Measurements from ENCODE around the gene SORCS1. TPM values are rescaled to one million over a fixed set of nuclear protein-coding genes. Genes with fewer than 3 reads are reported as not detected.

SORCS1 gene
- polyA plus RNA-seq, 3 donors: 0.09 TPM; not detected in 2

- peaks cover 31% of the 10 kb centered on the region for H3K4me1 Mint-ChIP-seq
Observed at GRCh38 chr10:106955133-106955532, 209.4 kb downstream of the SORCS1 start.

GRCh38 chr10:106952033-106952432 is 212.5 kb downstream of the SORCS1 start:
- Histone ChIP-seq H3K79me2 (ENCODE audit: insufficient read depth, low read length) (no peaks in the 10 kb centered on the region), H3K36me3 (replicated peaks in 1 of 2; ENCODE audit: control insufficient read depth in 1 of 2, insufficient read depth in 2 of 2, low read length in 2 of 2) (no peaks in the 10 kb centered on the region), H3K9ac (ENCODE audit: insufficient read depth, low read length, poor library complexity, severe bottlenecking) (no peak overlapping the region), H2AFZ (ENCODE audit: insufficient read depth, low read depth, low read length, poor library complexity, severe bottlenecking) (no peak overlapping the region), H3K27me3 (ENCODE audit: control insufficient read depth in 2 of 2, insufficient read depth in 2 of 2, low read length in 2 of 2) (no peaks in the 10 kb centered on the region), H3K4me3 (replicated peaks in 1 of 3; ENCODE audit: low read depth in 2 of 3, low read length in 3 of 3) (no peak overlapping the region), H3K4me2 (replicated peaks; ENCODE audit: extremely low read depth, low read length, poor library complexity, severe bottlenecking) (no peak overlapping the region), H3K4me1 (ENCODE audit: control insufficient read depth in 1 of 2, insufficient read depth in 2 of 2, low read length in 2 of 2) (no peaks in the 10 kb centered on the region), H4K20me1 (ENCODE audit: insufficient read depth, low read length) (no peaks in the 10 kb centered on the region), H3K9me3 (replicated peaks in 1 of 2; ENCODE audit: control insufficient read depth in 1 of 2, insufficient read depth in 1 of 2, low read length in 2 of 2) (no peaks in the 10 kb centered on the region), H3K27ac (ENCODE audit: low read depth in 1 of 2, low read length in 2 of 2) (no peak overlapping the region)
- H3K36me3 Mint-ChIP-seq: no peaks in the 10 kb centered on the region
- TF ChIP-seq CTCF (IDR thresholded peaks at IDR 0.05): no peak
- WGBS (ENCODE audit: insufficient coverage): no CpG with 5 or more reads among the region's 1 CpG
- H3K27ac Mint-ChIP-seq: peak overlapping the region in 1 of 7 donors; percentile 77
- H3K4me1 Mint-ChIP-seq: peaks cover 2% of the 10 kb centered on the region
- H3K4me3 Mint-ChIP-seq: no peak overlapping the region
- peaks cover 0 to 3% (median 1%) of the 10 kb centered on the region in 3 donors for H3K27me3 Mint-ChIP-seq (ENCODE audit: low read depth in 3 of 3)
- no peak for DNase-seq
- intact Hi-C loops (cut with micrococcal nuclease): no loop called here
- peaks cover 0 to 12% (median 3%) of the 10 kb centered on the region in 7 donors for H3K9me3 Mint-ChIP-seq

More at GRCh38 chr10:106955133-106955532, 209.4 kb downstream of the SORCS1 start:
- H3K36me3 Mint-ChIP-seq: no peaks in the 10 kb centered on the region
- intact Hi-C loops (cut with micrococcal nuclease): no loop called here
- DNase-seq: no peak
- H3K4me3 Mint-ChIP-seq: no peak overlapping the region
- no peaks in the 10 kb centered on the region for H3K36me3 ChIP-seq (replicated peaks in 1 of 2; ENCODE audit: control insufficient read depth in 1 of 2, insufficient read depth in 2 of 2, low read length in 2 of 2)
- no peaks in the 10 kb centered on the region for H4K20me1 ChIP-seq (ENCODE audit: insufficient read depth, low read length)
- no peaks in the 10 kb centered on the region for H3K79me2 ChIP-seq (ENCODE audit: insufficient read depth, low read length)
- H2AFZ ChIP-seq (ENCODE audit: insufficient read depth, low read depth, low read length, poor library complexity, severe bottlenecking): no peak overlapping the region
- H3K9me3 ChIP-seq (replicated peaks in 1 of 2; ENCODE audit: control insufficient read depth in 1 of 2, insufficient read depth in 1 of 2, low read length in 2 of 2): no peaks in the 10 kb centered on the region
- no peak overlapping the region for H3K4me3 ChIP-seq (replicated peaks in 1 of 3; ENCODE audit: low read depth in 2 of 3, low read length in 3 of 3)
- no peak overlapping the region for H3K9ac ChIP-seq (ENCODE audit: insufficient read depth, low read length, poor library complexity, severe bottlenecking)
- no peak for TF ChIP-seq CTCF (IDR thresholded peaks at IDR 0.05)
- no peaks in the 10 kb centered on the region for H3K27me3 ChIP-seq (ENCODE audit: control insufficient read depth in 2 of 2, insufficient read depth in 2 of 2, low read length in 2 of 2)
- peaks cover 0 to 3% (median 1%) of the 10 kb centered on the region in 3 donors for H3K27me3 Mint-ChIP-seq (ENCODE audit: low read depth in 3 of 3)
- H3K27ac ChIP-seq (ENCODE audit: low read depth in 1 of 2, low read length in 2 of 2): no peak overlapping the region
- H3K4me2 ChIP-seq (replicated peaks; ENCODE audit: extremely low read depth, low read length, poor library complexity, severe bottlenecking): no peak overlapping the region
- 98% methylated on average over 8 of the region's 9 CpGs for WGBS (ENCODE audit: insufficient coverage)
- peaks cover 0 to 12% (median 3%) of the 10 kb centered on the region in 7 donors for H3K9me3 Mint-ChIP-seq
- peak overlapping the region in 1 of 7 donors; percentile 35 for H3K27ac Mint-ChIP-seq
- H3K4me1 ChIP-seq (ENCODE audit: control insufficient read depth in 1 of 2, insufficient read depth in 2 of 2, low read length in 2 of 2): peaks cover 30 to 31% of the 10 kb centered on the region in 2 donors

Measured in CD14-positive monocyte (primary cell).